Measurements from ENCODE around the gene IQCE.

Gene IQCE

GRCh38 chr7:2621061-2621828 is 62.5 kb downstream of the IQCE start:
- no peak for DNase-seq

GRCh38 chr7:2621948-2622640 is 63.3 kb downstream of the IQCE start:
- DNase-seq: no peak

DNA sequence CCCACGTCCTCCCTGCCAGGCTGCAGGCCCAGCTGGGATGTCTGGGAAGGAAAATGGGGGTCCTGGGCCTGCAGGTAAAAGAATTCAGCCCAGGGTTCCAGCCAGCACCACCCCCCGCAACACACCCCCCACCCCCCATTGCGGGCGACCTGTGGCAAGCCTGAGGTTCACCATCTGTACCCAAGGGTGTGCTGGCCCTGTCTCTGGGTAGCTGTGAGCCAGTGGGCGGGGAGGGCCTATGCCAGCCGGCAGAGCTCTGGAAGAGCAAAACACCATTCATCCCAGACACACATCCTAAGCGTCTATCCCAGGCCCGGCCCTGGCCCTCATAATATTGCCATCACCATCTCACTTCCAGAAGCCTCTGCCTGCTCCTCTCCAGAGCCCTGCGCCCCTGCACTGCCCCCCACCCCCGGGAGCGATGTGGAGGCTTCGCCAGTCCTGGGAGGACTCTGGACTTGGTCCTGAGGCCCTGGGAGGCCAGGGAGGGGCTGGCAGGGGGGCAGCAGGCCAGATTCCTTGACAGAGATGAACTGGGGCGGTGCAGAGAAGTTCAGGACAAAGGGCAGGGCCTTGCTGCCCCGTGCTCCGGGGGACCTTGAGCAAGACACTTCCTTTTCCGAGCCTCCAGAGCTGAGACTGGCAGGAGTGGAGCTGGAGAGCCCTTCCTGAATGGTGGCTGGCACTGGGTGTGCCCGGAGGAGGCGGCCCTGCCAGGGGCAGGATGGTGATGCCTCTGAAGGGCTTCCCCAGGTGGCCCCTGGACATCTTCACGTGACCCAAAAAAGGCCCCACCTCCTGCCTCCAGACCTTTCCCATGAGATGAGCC is 64.3 kb downstream of the IQCE start:
- DNase-seq: no peak

DNA sequence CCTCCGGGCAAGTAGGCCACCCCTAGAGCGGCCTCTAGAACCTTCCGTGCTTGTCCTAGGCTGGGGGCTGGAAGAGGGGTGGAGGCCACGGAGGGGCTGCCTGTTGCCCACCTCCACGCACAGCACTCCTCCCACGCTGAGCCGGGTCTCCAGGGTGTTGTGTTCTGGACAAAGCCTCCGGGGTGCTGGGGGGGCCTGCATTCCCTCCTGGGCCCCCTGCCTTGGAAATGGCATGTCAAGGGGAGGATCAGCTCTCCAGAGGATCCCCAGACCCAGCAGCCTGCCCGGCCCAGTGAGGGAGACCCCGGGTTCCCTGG is 64.9 kb downstream of the IQCE start:
- no peak for DNase-seq

GRCh38 chr7:2624293-2624886 is 65.6 kb downstream of the IQCE start:
- no peak for DNase-seq

- DNase-seq: no peak
These were observed 67.8 kb downstream of the IQCE start for GRCh38 chr7:2626498-2627117.

DNA sequence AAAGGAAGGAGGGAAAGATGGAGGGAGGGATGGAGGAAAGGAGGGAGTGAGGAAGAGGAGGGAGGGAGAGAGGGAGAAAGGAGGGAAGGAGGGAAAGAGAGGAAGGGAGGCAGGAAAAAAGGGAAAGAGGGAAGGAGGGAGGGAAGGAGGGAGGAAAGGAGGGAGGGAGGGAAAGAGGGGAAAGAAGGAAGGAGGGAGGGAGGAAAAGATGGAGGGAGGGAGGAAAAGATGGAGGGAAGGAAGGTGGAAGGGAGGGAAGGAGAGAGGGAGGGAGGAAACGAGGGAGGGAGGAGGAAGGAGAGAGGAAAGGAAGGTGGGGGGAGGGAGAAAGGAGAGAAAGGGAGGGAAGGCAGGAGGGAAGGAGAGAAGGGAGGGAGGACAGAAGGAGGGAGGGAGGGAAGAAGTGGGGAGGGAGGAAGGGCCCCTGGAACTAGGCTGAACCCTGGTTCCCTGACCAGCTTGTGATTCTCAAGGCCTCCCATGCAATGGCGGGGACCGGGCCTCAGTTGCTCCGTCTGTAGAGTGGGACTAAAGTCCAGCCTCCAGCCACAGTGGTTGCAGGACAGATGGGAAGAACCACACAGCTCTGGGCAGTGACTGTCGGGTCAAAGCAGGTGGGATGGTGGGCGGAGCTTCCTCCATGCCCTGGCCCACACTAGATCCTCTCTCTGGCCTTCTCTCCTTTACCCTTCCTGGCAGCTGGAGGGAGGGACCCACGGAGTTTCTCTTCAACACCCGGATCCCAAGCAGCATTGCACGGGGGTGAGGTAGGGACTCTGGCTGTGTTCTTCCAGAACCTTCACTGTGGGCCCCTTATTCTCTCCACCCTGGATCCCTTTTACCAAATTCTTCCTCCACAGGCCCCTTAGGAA is 68.7 kb downstream of the IQCE start:
- no peak for DNase-seq

- DNase-seq: no peak
These were observed 69.3 kb downstream of the IQCE start for GRCh38 chr7:2628130-2628482.

DNA sequence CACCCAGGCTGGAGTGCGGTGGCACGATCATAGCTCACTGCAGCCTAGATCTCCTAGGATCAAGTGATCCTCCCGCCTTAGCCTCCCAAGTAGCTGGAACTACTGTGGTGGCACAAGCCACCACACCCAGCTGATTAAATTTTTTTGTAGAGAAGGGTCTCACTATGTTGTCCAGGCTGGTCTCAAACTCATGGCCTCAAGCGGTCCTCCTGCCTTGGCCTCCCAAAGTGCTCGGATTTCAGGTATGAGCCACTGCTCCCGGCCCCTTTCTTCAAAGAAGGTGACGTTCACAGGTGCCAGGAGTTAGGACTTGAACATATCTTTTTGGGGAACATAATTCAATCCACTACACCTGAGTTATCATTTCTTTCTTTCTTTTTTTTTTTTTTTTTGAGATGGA is 70.1 kb downstream of the IQCE start:
- DNase-seq: no peak

DNA sequence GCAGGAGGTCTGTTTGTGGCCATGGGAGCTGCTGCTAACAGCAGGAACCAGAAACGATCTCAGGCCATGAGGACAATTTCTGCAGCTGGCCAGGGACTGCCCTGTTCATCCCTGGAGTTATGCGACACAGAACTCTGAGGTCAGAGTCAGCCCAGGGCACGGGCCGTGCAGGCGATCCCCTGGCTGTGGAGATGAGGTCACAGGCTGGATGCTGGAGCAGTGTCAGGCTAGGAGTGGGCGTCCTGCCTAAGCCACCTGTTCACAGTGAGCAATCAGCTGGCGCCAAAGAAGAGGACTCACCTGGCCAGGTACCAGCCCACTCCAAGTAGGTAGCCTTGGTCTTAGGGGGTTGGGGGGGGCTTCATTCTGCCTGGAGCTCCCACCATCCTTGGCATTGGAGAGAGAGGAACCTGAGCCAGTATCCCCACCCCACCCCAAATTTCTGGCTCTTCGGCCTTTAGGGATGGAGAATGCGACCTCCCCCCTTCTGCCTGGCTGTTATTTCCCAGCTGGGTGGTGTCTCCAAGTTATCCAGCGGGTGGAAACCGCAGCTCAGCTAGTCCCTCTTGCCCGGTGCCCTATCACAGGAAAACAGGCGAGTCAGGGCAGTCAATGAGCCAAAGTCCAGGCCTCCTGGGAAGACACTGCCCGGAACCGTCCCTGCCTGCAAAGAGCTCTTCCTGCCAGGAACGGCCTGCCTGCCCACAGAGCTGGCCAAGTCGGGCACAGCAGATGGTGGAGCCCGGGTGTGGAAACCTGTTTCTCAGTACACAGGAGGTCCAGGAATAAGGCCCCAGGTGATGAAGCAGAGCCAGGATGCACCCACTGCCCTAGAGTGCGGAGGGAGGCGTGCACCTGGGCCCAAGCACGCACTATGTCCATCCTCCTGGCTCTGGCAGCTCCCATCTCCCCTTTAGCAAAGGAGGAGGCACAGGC is 71.2 kb downstream of the IQCE start:
- DNase-seq: no peak

GRCh38 chr7:2631946-2632732 is 73.4 kb downstream of the IQCE start, which contains the start of gene TTYH3:
TSS of gene TTYH3 (plus strand) at chr7:2631986. CDS start at chr7:2632156, 170 bp downstream.
- DNase-seq: no peak

DNA sequence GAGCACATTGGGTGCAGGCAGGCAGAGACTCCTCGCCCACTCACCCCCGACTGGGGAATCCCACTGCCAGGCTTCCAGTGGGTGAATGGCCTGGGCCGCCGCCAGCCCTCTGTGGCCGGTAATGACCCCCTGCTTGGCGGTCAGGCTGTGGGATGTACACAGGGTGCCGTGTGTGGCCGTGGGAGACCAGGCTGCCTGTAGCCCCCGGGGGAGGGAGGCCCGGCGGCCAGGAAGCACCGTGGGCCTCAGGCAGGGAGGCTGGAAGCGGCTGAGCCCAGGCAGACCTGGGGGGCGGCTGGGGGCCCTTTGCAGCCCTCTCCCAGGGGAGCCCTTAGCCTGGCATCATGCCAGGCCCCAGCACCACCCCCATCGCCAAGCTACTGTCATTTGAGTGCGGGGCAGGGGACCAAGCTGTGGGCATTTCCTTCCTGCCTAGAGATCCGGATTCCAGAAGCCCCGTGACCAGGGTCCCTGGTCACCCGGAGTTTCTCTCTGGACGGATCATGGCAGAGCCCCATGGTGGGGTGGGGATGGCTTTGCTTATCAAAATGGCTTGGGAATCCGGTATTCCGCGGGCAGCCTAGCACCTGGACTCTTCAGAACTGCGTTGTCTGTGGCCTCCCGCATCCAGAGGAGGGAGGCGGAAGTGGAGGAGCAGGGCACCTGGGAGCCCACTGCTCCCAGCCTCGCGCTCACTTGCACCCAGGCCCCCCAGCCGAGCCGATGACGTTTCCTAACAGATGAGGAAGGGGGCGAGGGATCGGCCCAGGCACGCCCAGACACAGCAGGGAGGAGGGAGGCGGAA is 74.2 kb downstream of the IQCE start:
- DNase-seq: peak; percentile 61 to 68

DNA sequence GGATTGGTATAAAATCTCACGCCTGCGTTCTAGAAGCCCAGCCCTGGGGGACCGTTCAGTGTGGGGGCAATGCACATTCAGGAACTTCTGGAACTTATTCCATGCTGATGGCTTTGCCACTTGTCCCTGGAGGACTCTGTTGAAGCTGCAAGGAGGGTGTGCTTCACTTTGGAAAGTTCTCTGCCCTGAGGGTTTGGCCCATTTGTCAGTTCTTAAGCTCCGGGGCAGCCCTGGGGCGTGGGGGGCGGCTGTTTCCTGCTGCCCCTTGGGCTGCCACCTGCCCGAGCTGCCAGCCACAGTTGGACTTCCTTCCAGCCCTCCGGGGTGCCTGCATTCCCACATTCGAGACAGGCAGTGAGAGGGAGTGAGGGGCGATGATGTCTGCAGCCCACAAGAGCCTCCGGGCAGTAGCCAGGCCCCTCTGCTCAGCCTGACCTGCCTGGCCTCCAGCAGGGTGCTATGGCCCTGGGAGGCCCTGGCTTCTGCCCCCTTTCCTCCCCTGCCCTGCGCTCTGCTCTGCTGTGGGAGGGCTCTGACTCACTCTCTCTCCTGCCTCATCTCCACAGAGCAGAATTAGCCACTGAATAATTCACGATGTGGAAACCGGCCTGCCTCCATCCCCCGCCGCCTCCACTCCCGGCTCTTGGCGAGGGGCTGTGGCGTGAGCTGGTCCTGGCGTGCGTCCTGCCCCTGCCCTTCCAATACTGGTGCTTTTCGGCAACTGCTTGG is 74.9 kb downstream of the IQCE start:
- DNase-seq: peak; percentile 48 to 56

- DNase-seq: no peak
These were observed 75.7 kb downstream of the IQCE start for GRCh38 chr7:2634267-2635145.

DNA sequence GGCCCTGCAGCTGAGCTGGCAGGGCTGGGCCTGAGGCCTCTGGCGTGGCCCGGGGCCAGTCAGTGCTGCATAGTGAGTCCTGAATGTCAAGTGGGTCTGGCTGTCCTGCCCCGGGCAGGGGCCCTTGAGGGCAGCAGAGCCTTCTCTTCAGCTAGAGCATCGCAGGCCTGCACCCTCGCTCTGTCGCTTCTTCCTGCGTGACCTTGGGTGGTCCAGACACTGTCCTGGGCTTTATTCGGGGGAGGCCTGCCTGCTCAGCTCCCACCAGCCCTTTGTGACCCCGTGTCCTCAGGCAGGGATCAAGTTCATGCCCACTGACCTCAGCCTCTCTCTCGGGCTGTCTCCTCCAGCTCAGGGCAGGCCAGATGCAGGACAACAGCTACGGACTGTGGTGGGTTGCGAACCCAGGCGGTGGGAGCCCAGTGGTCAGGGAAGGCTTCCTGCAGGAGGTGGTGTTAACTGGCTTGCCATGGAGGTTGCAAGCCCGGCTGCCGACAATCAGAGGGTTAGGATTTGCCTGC is 76.4 kb downstream of the IQCE start:
- no peak for DNase-seq

GRCh38 chr7:2635810-2636701 is 77.3 kb downstream of the IQCE start:
- no peak for DNase-seq
